Measurements from ENCODE around the gene MARCO.

Gene MARCO

GRCh38 chr2:118929059-118929458, 12.9 kb upstream of the MARCO start:
- Histone ChIP-seq H3K4me3 (ENCODE audit: insufficient read length, low read depth) (no peak overlapping the region), H3K9ac (ENCODE audit: insufficient read length, low read depth) (no peak overlapping the region), H3K4me1 (ENCODE audit: insufficient read depth, insufficient read length) (no peaks in the 10 kb centered on the region), H3K27me3 (ENCODE audit: insufficient read depth, insufficient read length) (no peaks in the 10 kb centered on the region), H3K36me3 (ENCODE audit: insufficient read depth, insufficient read length, low read length) (no peaks in the 10 kb centered on the region), H3K9me3 (ENCODE audit: insufficient read depth, low read length) (peaks cover 26% of the 10 kb centered on the region)
- TF ChIP-seq ZNF274 (IDR thresholded peaks at IDR 0.05; ENCODE audit: low read depth, low read length) (no peak), SUZ12 (IDR thresholded peaks at IDR 0.05; ENCODE audit: extremely low read depth, insufficient read depth, insufficient read length) (no peak), YY1 (IDR thresholded peaks at IDR 0.05; ENCODE audit: insufficient read depth, insufficient read length) (no peak)
- DNase-seq (ENCODE audit: low read depth, low spot score), result no peak

- TF ChIP-seq YY1 (IDR thresholded peaks at IDR 0.05; ENCODE audit: insufficient read depth, insufficient read length) (no peak), ZNF274 (IDR thresholded peaks at IDR 0.05; ENCODE audit: low read depth, low read length) (no peak), SUZ12 (IDR thresholded peaks at IDR 0.05; ENCODE audit: extremely low read depth, insufficient read depth, insufficient read length) (no peak)
- Histone ChIP-seq H3K36me3 (ENCODE audit: insufficient read depth, insufficient read length, low read length) (no peaks in the 10 kb centered on the region), H3K27me3 (ENCODE audit: insufficient read depth, insufficient read length) (no peaks in the 10 kb centered on the region), H3K9me3 (ENCODE audit: insufficient read depth, low read length) (peaks cover 20% of the 10 kb centered on the region), H3K4me1 (ENCODE audit: insufficient read depth, insufficient read length) (no peaks in the 10 kb centered on the region), H3K9ac (ENCODE audit: insufficient read length, low read depth) (no peak overlapping the region), H3K4me3 (ENCODE audit: insufficient read length, low read depth) (no peak overlapping the region)
- DNase-seq (ENCODE audit: low read depth, low spot score), result no peak
Observed at GRCh38 chr2:118932949-118933348, 9.0 kb upstream of the MARCO start.

GRCh38 chr2:118936306-118936705, 5.7 kb upstream of the MARCO start:
- Histone ChIP-seq H3K9ac (ENCODE audit: insufficient read length, low read depth) (no peak overlapping the region), H3K9me3 (ENCODE audit: insufficient read depth, low read length) (peaks cover 20% of the 10 kb centered on the region), H3K4me1 (ENCODE audit: insufficient read depth, insufficient read length) (no peaks in the 10 kb centered on the region), H3K27me3 (ENCODE audit: insufficient read depth, insufficient read length) (no peaks in the 10 kb centered on the region), H3K4me3 (ENCODE audit: insufficient read length, low read depth) (no peak overlapping the region), H3K36me3 (ENCODE audit: insufficient read depth, insufficient read length, low read length) (no peaks in the 10 kb centered on the region)
- TF ChIP-seq YY1 (IDR thresholded peaks at IDR 0.05; ENCODE audit: insufficient read depth, insufficient read length), result no peak
- TF ChIP-seq ZNF274 (IDR thresholded peaks at IDR 0.05; ENCODE audit: low read depth, low read length), result no peak
- no peak for TF ChIP-seq SUZ12 (IDR thresholded peaks at IDR 0.05; ENCODE audit: extremely low read depth, insufficient read depth, insufficient read length)
- no peak for DNase-seq (ENCODE audit: low read depth, low spot score)

- Histone ChIP-seq H3K9me3 (ENCODE audit: insufficient read depth, low read length) (peaks cover 20% of the 10 kb centered on the region), H3K9ac (ENCODE audit: insufficient read length, low read depth) (no peak overlapping the region), H3K36me3 (ENCODE audit: insufficient read depth, insufficient read length, low read length) (no peaks in the 10 kb centered on the region), H3K27me3 (ENCODE audit: insufficient read depth, insufficient read length) (peaks cover 2% of the 10 kb centered on the region), H3K4me1 (ENCODE audit: insufficient read depth, insufficient read length) (no peaks in the 10 kb centered on the region), H3K4me3 (ENCODE audit: insufficient read length, low read depth) (no peak overlapping the region)
- TF ChIP-seq YY1 (IDR thresholded peaks at IDR 0.05; ENCODE audit: insufficient read depth, insufficient read length) (no peak), SUZ12 (IDR thresholded peaks at IDR 0.05; ENCODE audit: extremely low read depth, insufficient read depth, insufficient read length) (no peak), ZNF274 (IDR thresholded peaks at IDR 0.05; ENCODE audit: low read depth, low read length) (no peak)
- DNase-seq (ENCODE audit: low read depth, low spot score), result no peak
Observed at GRCh38 chr2:118936936-118937335, 5.1 kb upstream of the MARCO start.

- no peak for DNase-seq (ENCODE audit: low read depth, low spot score)
- Histone ChIP-seq H3K4me3 (ENCODE audit: insufficient read length, low read depth) (no peak overlapping the region), H3K9me3 (ENCODE audit: insufficient read depth, low read length) (peaks cover 14% of the 10 kb centered on the region), H3K9ac (ENCODE audit: insufficient read length, low read depth) (no peak overlapping the region), H3K4me1 (ENCODE audit: insufficient read depth, insufficient read length) (no peaks in the 10 kb centered on the region), H3K36me3 (ENCODE audit: insufficient read depth, insufficient read length, low read length) (no peaks in the 10 kb centered on the region), H3K27me3 (ENCODE audit: insufficient read depth, insufficient read length) (peaks cover 4% of the 10 kb centered on the region)
- TF ChIP-seq ZNF274 (IDR thresholded peaks at IDR 0.05; ENCODE audit: low read depth, low read length) (no peak), SUZ12 (IDR thresholded peaks at IDR 0.05; ENCODE audit: extremely low read depth, insufficient read depth, insufficient read length) (no peak), YY1 (IDR thresholded peaks at IDR 0.05; ENCODE audit: insufficient read depth, insufficient read length) (no peak)
Observed at GRCh38 chr2:118937817-118938216, 4.2 kb upstream of the MARCO start.

- H3K4me1 ChIP-seq (ENCODE audit: insufficient read depth, insufficient read length), result no peaks in the 10 kb centered on the region
- no peak for TF ChIP-seq ZNF274 (IDR thresholded peaks at IDR 0.05; ENCODE audit: low read depth, low read length)
- TF ChIP-seq SUZ12 (IDR thresholded peaks at IDR 0.05; ENCODE audit: extremely low read depth, insufficient read depth, insufficient read length), result no peak
- TF ChIP-seq YY1 (IDR thresholded peaks at IDR 0.05; ENCODE audit: insufficient read depth, insufficient read length), result no peak
- H3K36me3 ChIP-seq (ENCODE audit: insufficient read depth, insufficient read length, low read length), result no peaks in the 10 kb centered on the region
- DNase-seq (ENCODE audit: low read depth, low spot score), result no peak
- no peak overlapping the region for H3K9ac ChIP-seq (ENCODE audit: insufficient read length, low read depth)
- no peaks in the 10 kb centered on the region for H3K9me3 ChIP-seq (ENCODE audit: insufficient read depth, low read length)
- H3K27me3 ChIP-seq (ENCODE audit: insufficient read depth, insufficient read length), result peaks cover 4% of the 10 kb centered on the region
- H3K4me3 ChIP-seq (ENCODE audit: insufficient read length, low read depth), result no peak overlapping the region
Observed at GRCh38 chr2:118939994-118940393, 2.0 kb upstream of the MARCO start.

- no peaks in the 10 kb centered on the region for H3K4me1 ChIP-seq (ENCODE audit: insufficient read depth, insufficient read length)
- no peak for TF ChIP-seq SUZ12 (IDR thresholded peaks at IDR 0.05; ENCODE audit: extremely low read depth, insufficient read depth, insufficient read length)
- TF ChIP-seq YY1 (IDR thresholded peaks at IDR 0.05; ENCODE audit: insufficient read depth, insufficient read length), result no peak
- no peak for TF ChIP-seq ZNF274 (IDR thresholded peaks at IDR 0.05; ENCODE audit: low read depth, low read length)
- H3K9me3 ChIP-seq (ENCODE audit: insufficient read depth, low read length), result no peaks in the 10 kb centered on the region
- no peak overlapping the region for H3K9ac ChIP-seq (ENCODE audit: insufficient read length, low read depth)
- DNase-seq (ENCODE audit: low read depth, low spot score), result no peak
- no peak overlapping the region for H3K4me3 ChIP-seq (ENCODE audit: insufficient read length, low read depth)
- no peaks in the 10 kb centered on the region for H3K36me3 ChIP-seq (ENCODE audit: insufficient read depth, insufficient read length, low read length)
- peaks cover 4% of the 10 kb centered on the region for H3K27me3 ChIP-seq (ENCODE audit: insufficient read depth, insufficient read length)
Observed at GRCh38 chr2:118940486-118941120, 1.4 kb upstream of the MARCO start.

Measured in NT2/D1 (cell line).